ENCODE measurements around the gene CCDC12.
"Not testable (repeated sequence)": the region's sequence is repeated elsewhere in the genome, so short reads cannot be mapped to it uniquely, and the experiment has no call there.

The CCDC12 gene

DNA sequence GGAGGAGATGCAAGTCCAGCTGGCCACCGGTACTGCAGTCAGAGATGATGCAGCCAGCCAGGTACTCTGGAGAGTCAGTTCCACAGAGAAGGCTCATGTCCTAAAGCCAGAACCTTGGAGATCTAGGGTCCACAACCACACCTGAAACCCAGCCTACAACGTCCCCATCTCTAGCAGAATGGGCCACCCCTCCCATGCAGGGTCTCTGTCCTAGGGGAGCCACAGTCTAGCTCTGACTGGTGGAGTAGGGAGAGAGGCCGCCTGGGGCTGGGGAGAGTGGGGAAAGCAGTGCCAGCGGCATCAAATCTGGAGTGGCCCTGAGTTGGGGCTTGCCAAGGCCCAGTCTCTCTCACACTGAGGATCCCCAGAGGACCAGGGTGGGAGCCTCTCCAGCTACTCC is 55.5 kb downstream of the CCDC12 start:
- no peak for DNase-seq

- DNase-seq = no peak
These were observed 57.9 kb downstream of the CCDC12 start for GRCh38 chr3:46918634-46919033.

DNA sequence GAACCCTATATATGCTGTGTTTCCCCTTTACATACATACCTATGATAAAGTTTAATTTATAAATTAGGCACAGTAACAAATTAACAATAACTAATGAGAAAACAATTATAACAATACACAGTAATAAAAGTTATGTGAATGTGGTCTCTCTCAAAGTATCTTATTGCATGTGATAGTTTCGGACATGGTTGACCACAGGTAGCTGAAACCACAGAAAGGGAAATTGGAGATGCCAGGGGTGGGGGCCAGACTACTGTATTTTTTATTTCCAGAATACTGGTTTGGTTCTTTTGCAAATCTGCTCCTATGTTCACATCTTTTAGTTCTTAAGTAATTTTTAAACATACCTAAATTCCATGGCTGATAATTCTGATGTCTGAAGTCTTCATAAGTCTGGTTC is 58.3 kb downstream of the CCDC12 start:
- DNase-seq = no peak

GRCh38 chr3:46917257-46917656 is 59.3 kb downstream of the CCDC12 start:
- DNase-seq = no peak

DNA sequence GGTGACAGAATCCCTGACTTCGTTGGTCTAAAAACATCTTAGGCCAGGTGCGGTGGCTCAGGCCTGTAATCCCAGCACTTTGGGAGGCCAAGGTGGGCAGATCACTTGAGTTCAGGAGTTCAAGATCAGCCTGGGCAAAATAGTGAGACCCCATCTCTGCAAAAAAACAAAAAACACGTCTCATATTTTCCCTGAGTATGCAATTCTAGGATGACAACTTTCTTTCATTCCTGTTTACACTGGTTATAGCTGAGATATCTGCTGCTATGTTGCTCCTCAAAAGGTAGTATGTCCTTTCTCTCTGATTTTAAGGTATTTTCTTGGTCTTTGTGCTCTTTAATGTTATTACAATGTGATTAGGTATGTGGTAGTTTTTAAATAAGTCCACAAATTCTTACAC is 59.7 kb downstream of the CCDC12 start:
- no peak for DNase-seq

GRCh38 chr3:46916278-46916677 is 60.3 kb downstream of the CCDC12 start:
- DNase-seq = no peak

DNA sequence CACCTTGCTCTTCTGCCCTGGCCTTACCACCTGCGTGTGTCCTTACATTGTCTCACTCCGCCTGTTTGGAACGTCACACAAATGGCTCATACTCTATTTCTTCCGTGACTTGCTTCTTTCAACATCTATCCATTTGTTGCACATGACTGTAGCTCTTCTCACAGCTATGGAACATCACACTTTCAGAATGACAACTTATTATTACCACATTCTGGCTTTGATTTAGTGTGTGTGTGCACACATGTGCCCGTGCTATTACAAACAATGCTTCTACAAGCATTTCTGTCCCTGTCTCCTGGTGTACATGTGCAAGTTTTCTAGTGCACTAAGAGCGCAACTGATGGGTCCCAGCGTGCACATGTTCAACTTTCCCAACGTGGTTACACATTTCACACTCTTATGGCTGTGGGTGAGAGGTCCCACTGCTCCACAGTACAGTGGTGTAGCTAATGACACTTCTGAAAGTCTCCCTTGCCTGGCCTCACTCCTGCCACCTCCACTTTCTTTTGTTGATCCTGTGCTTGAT is 61.2 kb downstream of the CCDC12 start:
- no peak for DNase-seq

DNA sequence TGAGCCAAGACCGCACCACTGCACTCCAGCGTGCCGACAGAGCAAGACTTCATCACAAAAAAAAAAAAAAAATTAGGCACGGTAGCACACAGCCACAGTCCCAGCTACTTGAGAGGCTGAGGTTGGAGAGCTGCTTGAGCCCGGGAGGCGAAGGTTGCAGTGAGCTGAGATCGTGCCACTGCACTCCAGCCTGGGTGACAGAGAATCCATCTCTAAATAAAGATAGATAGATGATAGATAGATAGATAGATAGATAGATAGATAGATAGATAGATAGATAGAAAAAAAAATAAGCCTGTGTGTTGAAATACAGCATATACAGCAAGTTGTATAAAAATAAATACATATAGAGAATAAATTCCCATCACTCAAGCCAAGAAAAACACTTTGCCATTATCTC is 61.7 kb downstream of the CCDC12 start:
- DNase-seq = no peak

GRCh38 chr3:46913644-46914043 is 62.9 kb downstream of the CCDC12 start:
- DNase-seq = no peak

GRCh38 chr3:46912986-46913385 is 63.6 kb downstream of the CCDC12 start:
- DNase-seq = no peak

DNA sequence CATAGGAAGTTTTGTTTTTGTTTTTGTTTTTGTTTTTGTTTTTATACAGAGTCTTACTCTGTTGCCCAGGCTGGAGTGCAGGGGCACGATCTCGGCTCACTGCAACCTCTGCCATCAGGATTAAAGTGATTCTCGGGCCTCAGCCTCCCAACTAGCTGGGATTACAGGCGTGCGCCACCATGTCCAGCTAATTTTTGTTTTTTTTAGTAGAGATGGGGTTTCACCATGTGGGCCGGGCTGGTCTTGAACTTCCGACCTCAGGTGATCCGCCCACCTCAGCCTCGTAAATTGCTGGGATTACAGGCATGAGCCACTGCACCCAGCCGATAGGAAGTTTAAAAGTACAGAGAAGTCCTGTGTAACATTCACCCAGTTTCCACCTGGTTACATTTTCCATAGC is 65.6 kb downstream of the CCDC12 start:
- not testable (repeated sequence) for DNase-seq

DNA sequence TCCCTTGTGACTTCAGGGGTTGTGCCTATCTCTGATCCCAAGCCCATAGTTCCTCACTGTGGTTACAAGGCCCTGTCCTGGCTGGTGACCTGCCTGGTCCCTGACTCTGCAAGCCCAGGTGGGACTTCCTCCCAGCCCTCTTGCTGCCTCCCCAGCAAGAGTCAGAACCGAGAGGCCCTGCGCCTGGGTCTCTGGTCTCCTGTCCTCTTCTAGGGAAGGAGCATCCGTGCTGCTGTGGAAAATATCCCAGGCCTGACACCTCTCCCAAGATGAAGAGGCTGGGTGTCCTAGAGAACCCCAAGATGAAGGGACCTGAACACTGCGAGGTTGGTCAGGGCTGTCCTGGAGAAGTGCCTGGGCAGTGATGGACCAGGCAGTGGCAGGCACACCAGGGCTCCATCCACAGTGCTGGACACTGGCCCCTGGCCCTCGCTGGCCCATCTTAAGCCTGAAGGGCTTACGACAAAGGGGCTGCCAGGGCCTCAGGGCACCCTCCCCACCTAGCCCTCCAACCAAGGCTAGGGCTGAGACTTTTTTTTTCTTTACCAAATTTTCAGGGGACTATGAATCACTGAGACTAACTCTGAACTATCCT is 66.3 kb downstream of the CCDC12 start:
- DNase-seq = no peak

DNA sequence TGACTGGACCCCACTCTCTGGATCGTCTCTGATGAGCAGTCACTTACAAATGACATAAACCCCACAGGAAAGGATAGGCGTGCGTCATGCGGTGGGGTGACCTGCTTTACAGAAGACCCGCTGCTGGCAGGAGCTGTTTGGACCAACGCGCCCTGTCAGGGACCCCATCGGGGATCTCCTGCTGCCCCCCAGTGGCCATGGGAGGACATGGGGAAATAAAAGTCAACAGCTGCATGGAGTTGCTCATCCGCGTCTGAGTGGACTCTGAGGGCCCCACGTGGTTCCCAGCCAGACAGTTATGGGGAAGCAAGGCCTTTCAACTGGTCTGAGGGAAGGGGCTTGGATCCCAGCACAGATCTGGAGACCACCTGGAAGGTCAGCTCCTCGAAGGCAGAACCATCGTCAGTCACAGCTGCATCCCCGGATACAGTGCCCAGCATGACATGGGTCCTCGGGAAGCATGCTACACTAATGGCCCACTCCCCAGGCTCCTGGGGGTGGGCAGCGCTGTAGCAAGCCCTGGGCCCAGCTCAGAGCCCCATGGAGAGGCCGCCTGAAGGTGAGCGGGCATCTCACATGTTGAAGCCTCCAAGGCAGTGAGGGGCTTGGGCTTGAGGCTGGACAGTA is 66.9 kb downstream of the CCDC12 start:
- DNase-seq = no peak

GRCh38 chr3:46908986-46909534 is 67.5 kb downstream of the CCDC12 start:
- no peak for DNase-seq

DNA sequence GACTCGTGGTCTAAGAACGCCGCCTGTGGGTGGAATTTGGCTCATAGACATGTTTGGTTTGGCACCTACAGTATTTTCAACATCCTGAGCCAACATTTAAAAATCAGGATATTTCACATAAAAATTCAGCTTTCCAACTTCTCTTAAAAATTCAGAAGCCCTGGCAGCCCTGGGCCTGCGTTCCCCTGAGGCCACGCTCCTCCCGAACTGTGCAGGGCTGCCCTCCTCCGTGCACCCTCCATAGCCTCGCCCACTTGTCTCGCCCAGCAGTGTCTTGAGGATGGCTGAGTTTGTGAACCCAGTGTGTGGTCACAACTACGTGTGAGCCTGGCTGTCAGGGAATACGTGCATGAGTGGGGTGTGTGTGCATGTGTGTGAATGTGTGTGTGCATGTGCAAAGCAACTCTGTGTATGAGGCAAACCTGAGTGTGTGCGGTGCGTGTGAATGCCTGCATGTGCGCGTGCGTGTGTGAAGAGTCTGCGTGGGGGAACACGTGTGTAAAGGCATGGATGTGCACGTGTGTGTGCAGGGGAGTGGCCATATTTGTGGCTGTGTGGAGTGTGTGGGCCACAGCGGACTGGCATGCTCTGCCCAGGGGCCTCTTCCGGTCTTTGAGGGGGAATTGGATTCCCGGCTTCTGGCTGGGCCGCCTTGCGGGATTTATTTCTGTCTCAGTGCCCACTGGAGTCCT is 68.1 kb downstream of the CCDC12 start:
- no peak for DNase-seq

DNA sequence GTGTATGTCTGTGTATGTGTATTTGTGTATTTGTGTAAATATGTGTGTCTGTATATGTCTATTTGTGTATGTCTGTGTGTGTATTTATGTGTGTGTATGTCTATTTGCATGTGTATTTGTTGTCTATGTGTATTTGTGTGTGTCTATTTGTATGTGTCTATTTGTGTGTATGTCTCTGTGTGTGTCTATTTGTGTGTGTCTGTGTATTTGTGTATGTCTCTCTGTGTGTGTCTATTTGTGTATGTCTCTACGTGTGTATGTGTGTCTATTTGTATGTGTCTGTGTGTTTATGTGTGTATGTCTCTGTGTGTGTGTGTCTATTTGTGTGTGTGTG is 68.6 kb downstream of the CCDC12 start:
- DNase-seq = no peak

GRCh38 chr3:46907271-46907670 is 69.3 kb downstream of the CCDC12 start:
- no peak for DNase-seq

DNA sequence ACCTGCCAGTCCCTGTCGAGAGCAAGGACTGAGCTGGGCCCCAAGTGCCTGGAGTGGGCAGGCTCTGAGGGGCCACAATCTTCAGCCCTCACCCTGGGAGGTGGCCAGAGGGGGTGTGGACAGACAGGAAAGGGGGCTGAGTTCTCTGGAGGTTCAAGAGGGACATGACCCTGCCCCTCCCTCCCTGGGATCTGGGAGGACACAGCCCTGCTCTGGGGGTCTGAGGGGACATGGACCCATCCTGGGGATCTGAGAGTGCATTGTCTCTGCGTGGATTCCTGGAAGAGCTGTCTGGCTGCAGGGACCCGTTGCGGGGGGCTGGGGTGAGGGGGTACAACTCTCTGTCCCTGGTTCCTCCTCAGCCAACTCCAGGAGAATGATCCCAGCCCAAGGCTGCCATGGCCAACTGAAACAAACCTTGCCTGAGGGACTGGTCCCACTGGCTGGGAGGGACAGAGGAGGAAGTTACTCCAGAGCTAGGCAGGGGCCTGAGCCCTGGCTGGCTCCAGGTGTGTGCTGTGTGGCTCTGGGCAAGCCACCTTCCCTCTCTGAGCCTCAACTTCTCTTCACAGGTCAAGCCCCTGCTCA is 70.0 kb downstream of the CCDC12 start:
- DNase-seq = no peak

GRCh38 chr3:46905661-46906451 is 70.7 kb downstream of the CCDC12 start:
- no peak for DNase-seq

DNA sequence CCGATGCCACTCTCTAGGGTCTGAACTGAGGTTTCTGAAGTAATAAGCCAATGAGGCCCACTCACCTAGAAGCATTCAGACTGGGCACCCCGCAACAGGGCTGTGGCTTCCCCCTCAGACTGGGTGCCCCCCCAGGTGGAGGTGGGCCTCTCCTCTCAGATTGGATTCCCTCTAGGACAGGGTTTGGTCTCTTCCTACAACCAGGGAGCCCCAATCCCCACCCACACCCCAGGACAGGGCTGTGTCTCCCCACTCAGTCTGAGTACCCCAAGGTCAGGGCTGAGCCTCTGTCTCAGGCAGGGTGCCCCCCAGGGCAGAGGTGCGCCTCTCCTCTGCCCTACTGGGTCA is 71.4 kb downstream of the CCDC12 start:
- no peak for DNase-seq

DNA sequence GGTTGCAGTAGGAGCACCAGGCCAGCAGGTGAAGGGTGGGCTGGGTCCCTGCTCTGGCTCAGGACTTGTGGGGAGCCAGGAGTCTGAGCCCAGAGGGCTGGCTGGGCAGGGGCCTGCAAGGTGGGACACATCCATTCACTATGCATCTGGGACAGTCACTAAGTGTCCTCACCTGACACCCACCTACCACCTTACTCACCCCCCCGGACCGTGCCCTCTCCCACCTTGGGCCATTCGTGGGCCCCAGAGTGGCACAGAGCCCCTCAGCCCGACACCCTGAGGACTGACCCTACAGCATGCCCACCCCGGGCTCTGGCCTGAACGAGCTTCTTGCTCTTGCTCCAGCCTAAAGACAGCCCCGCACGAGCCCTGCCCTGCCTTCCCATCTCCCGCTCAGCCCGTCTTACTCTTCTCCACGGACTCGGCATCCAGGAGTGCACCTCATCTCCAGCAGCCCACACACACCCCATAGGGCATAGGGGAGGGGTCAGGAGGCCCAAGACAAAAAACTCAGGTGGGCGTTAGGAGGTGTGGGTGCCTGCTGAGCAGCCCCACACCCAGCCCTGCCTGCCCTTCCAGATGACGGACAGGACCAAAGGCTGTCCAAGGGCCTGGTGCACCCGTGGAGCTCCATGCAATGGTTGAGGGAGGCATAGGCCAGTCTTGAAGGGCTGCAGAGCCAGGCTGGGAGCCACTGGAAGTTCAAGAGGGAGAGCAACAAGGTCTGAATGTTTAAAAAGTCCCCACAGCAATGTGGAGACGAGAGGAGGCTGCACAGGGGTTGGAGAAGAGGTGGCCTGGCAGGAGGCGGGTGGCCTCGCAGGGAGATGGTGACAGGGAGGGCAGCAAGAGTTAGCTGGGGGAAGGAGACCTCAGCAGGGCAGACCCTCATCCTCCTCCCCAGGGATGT is 72.0 kb downstream of the CCDC12 start:
- DNase-seq = no peak

Data from NCI-H1436 treated with DMSO at 0.1 percent for 48 hours (cell line).